OCI-LY1 (cell line): ENCODE results near the gene FFAR2.

Source experiments
- H2AFZ ChIP-seq: fragments of 200-600 bp; sonication (generic), shearing (Covaris generic); 2 replicates; pipeline ENCODE4 v1.6.0; 2014; ENCODE audit warnings: antibody characterized with exemption, mild to moderate bottlenecking, low read length
- H3F3A ChIP-seq: fragments of 200-600 bp; sonication (generic), shearing (Covaris generic); 2 replicates; pipeline ENCODE4 v1.6.0; 2014; ENCODE audit warnings: mild to moderate bottlenecking, antibody characterized with exemption, low read length, moderate library complexity; ENCODE audit not compliant: insufficient read depth
- H3K27ac ChIP-seq: fragments of 200-600 bp; sonication (generic); 2 replicates; pipeline ENCODE4 v1.5.1; 2014; ENCODE audit warnings: low read length, mixed run types, mild to moderate bottlenecking, low read depth; ENCODE audit not compliant: poor library complexity, severe bottlenecking
- H3K27me3 ChIP-seq: fragments of 200-600 bp; sonication (generic); 2 replicates; pipeline ENCODE4 v1.6.0; 2014; ENCODE audit warnings: antibody characterized with exemption, mild to moderate bottlenecking, low read length, moderate library complexity; ENCODE audit not compliant: insufficient read depth
- H3K36me3 ChIP-seq: fragments of 200-600 bp; sonication (generic); 2 replicates; pipeline ENCODE4 v1.6.1; 2014; ENCODE audit warnings: mild to moderate bottlenecking, antibody characterized with exemption, low read length, moderate library complexity, mixed read lengths; ENCODE audit not compliant: insufficient read depth
- H3K4me1 ChIP-seq: fragments of 200-600 bp; sonication (generic); 2 replicates; pipeline ENCODE4 v1.5.1; 2014; ENCODE audit warnings: mild to moderate bottlenecking, low read length, moderate library complexity; ENCODE audit not compliant: insufficient read depth, severe bottlenecking
- H3K4me2 ChIP-seq: fragments of 200-600 bp; sonication (generic), shearing (Covaris generic); 2 replicates; pipeline ENCODE4 v1.6.1; 2014; ENCODE audit warnings: low read length
- H3K4me3 ChIP-seq: fragments of 200-600 bp; sonication (generic); 2 replicates; pipeline ENCODE4 v1.5.1; 2014; ENCODE audit warnings: low read length, low read depth, mild to moderate bottlenecking, mixed read lengths; ENCODE audit not compliant: poor library complexity, severe bottlenecking
- H3K79me2 ChIP-seq: fragments of 200-600 bp; shearing (Covaris generic); 2 replicates; pipeline ENCODE4 v1.6.1; 2016; ENCODE audit warnings: mixed run types, low read length, mixed read lengths; ENCODE audit not compliant: insufficient read depth
- H3K9ac ChIP-seq: fragments of 200-600 bp; sonication (generic), shearing (Covaris generic); 2 replicates; pipeline ENCODE4 v1.6.1; 2014; ENCODE audit warnings: mild to moderate bottlenecking, low read length, mixed read lengths
- H3K9me2 ChIP-seq: fragments of 200-600 bp; sonication (generic), shearing (Covaris generic); 2 replicates; pipeline ENCODE4 v1.6.1; 2014; ENCODE audit warnings: low read depth, mild to moderate bottlenecking, low read length, mixed read lengths
- H3K9me3 ChIP-seq: fragments of 200-600 bp; shearing (Covaris generic); 2 replicates; pipeline ENCODE4 v1.6.1; 2014; ENCODE audit warnings: low read length, mixed read lengths
- H4K20me1 ChIP-seq: fragments of 200-600 bp; sonication (generic), shearing (Covaris generic); 2 replicates; pipeline ENCODE4 v1.6.0; 2016; ENCODE audit warnings: mild to moderate bottlenecking, low read length; ENCODE audit not compliant: insufficient read depth
- CTCF ChIP-seq: fragments of 200-600 bp; sonication (generic), shearing (Covaris generic); IDR thresholded peaks from 2 replicates; pipeline ENCODE4 v1.5.1; 2017; ENCODE audit warnings: mild to moderate bottlenecking, antibody characterized with exemption, low read length, moderate library complexity, mixed read lengths
- EZH2 ChIP-seq: fragments of 200-600 bp; sonication (generic), shearing (Covaris generic); IDR thresholded peaks from 2 replicates; pipeline ENCODE4 v1.8.0; 2017; ENCODE audit warnings: borderline replicate concordance, mixed run types, mild to moderate bottlenecking, antibody characterized with exemption, low read length, moderate library complexity, mixed read lengths

Gene FFAR2

GRCh38 chr19:35429698-35430408, 18.2 kb upstream of the FFAR2 start:
- Histone ChIP-seq H3K9ac (no peak overlapping the region), H2AFZ (no peak overlapping the region), H3K36me3 (no peaks in the 10 kb centered on the region), H4K20me1 (no peaks in the 10 kb centered on the region), H3K27ac (no peak overlapping the region), H3F3A (no peaks in the 10 kb centered on the region), H3K4me3 (no peak overlapping the region), H3K4me2 (no peak overlapping the region), H3K79me2 (no peaks in the 10 kb centered on the region), H3K9me3 (no peaks in the 10 kb centered on the region), H3K27me3 (no peaks in the 10 kb centered on the region; the same call in 1 of the 2 replicates), H3K9me2 (no peaks in the 10 kb centered on the region), H3K4me1 (no peaks in the 10 kb centered on the region)
- TF ChIP-seq EZH2 (no peak), CTCF (no peak)

- no peaks in the 10 kb centered on the region for H3K9me2 ChIP-seq
- no peak overlapping the region for H3K4me3 ChIP-seq
- H3K4me1 ChIP-seq = no peaks in the 10 kb centered on the region
- no peak overlapping the region for H2AFZ ChIP-seq
- H3K79me2 ChIP-seq = no peaks in the 10 kb centered on the region
- no peaks in the 10 kb centered on the region for H4K20me1 ChIP-seq
- H3K9ac ChIP-seq = no peak overlapping the region
- H3K27me3 ChIP-seq = no peaks in the 10 kb centered on the region; the same call in 1 of the 2 replicates
- H3F3A ChIP-seq = no peaks in the 10 kb centered on the region
- H3K36me3 ChIP-seq = no peaks in the 10 kb centered on the region
- TF ChIP-seq EZH2 (no peak), CTCF (no peak)
- no peaks in the 10 kb centered on the region for H3K9me3 ChIP-seq
- H3K27ac ChIP-seq = no peak overlapping the region
- no peak overlapping the region for H3K4me2 ChIP-seq
Observed at GRCh38 chr19:35430409-35431144, 17.5 kb upstream of the FFAR2 start.

GRCh38 chr19:35431145-35431807, 16.8 kb upstream of the FFAR2 start:
- H3K4me1 ChIP-seq = no peaks in the 10 kb centered on the region

More at GRCh38 chr19:35431145-35431807, 16.8 kb upstream of the FFAR2 start:
- Histone ChIP-seq H3K4me3 (no peak overlapping the region), H3K4me2 (no peak overlapping the region), H3K9me3 (no peaks in the 10 kb centered on the region), H3F3A (no peaks in the 10 kb centered on the region), H3K36me3 (no peaks in the 10 kb centered on the region), H4K20me1 (no peaks in the 10 kb centered on the region), H3K27me3 (no peaks in the 10 kb centered on the region; the same call in 1 of the 2 replicates), H3K27ac (no peak overlapping the region), H3K9me2 (no peaks in the 10 kb centered on the region), H2AFZ (no peak overlapping the region), H3K9ac (no peak overlapping the region), H3K79me2 (no peaks in the 10 kb centered on the region)
- TF ChIP-seq CTCF (no peak), EZH2 (no peak)
